Suprapubic skin (tissue), 4 donors: Measurements from ENCODE around the gene CACNA1A.

Experiments used
- CTCF ChIP-seq, 2 donors: fragments of 200-600 bp in 1 of 2; fragments of 450-650 bp in 1 of 2; sonication (generic) in 1 of 2; IDR thresholded peaks; one replicate each; pipeline ENCODE4 v1.5.1; 2016 to 2019; ENCODE audit warnings: antibody characterized with exemption in 2 of 2, mild to moderate bottlenecking in 1 of 2, moderate library complexity in 1 of 2
- EP300 ChIP-seq: sonication (generic); formaldehyde crosslinking; IDR thresholded peaks from one replicate; pipeline ENCODE4 v1.6.1; 2017; ENCODE audit warnings: antibody characterized with exemption
- POLR2A ChIP-seq, 2 donors: fragments of 450-650 bp; IDR thresholded peaks; one replicate each; pipeline ENCODE4 v1.6.1; 2017; ENCODE audit warnings: antibody characterized with exemption in 2 of 2, mild to moderate bottlenecking in 2 of 2, moderate library complexity in 2 of 2
- POLR2AphosphoS5 ChIP-seq, 3 donors: sonication (generic); formaldehyde crosslinking; IDR thresholded peaks; one replicate each; pipeline ENCODE4 v1.6.1; 2017; ENCODE audit warnings: antibody characterized with exemption in 3 of 3

- TF ChIP-seq POLR2A (IDR thresholded peaks at IDR 0.05) (no peak), CTCF (IDR thresholded peaks at IDR 0.05) (no peak), EP300 (no peak), POLR2AphosphoS5 (IDR thresholded peaks at IDR 0.05) (no peak)
Measured at GRCh38 chr19:13210941-13211340, 295.3 kb downstream of the CACNA1A start.
